Activated naive CD4-positive, alpha-beta T cell treated with anti-CD3 and anti-CD28 coated beads, Interleukin-2, amount 50 U/mL, for 24 hours (primary cell): ENCODE data around the gene PTK7.

ENCODE experiments used
- H3K27ac Mint-ChIP-seq: one replicate; pipeline ENCODE4 v1.8.0; 2021; ENCODE audit warnings: mild to moderate bottlenecking, mixed read lengths
- H3K27me3 Mint-ChIP-seq: one replicate; pipeline ENCODE4 v1.8.0; 2021; ENCODE audit warnings: mixed read lengths
- H3K36me3 Mint-ChIP-seq: one replicate; pipeline ENCODE4 v1.8.0; 2021; ENCODE audit warnings: mixed read lengths
- H3K4me1 Mint-ChIP-seq: one replicate; pipeline ENCODE4 v1.8.0; 2021; ENCODE audit warnings: mixed read lengths
- H3K4me3 Mint-ChIP-seq: one replicate; pipeline ENCODE4 v1.8.0; 2021; ENCODE audit warnings: mild to moderate bottlenecking, mixed read lengths
- H3K9me3 Mint-ChIP-seq: one replicate; pipeline ENCODE4 v1.8.0; 2021; ENCODE audit warnings: mixed read lengths

The PTK7 gene

DNA sequence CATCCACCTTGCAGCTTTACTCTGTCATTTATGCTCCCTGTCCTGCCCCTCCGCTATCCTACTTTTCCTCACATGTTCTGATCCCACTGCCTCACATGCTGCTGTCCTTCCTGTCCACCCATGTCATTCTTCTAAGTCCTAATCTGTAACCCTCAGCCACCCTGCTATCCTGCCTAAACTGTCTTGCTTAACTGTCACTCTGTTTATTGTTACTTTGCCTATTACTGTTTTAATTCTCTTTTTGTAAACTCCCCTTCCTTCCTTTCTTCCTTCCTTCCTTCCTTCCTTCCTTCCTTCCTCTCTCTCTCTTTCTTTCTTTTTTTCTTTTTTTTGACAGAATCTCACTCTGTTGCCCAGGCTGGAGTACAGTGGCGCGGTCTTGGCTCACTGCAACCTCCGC lies 107.3 kb downstream of the PTK7 start:
- H3K4me1 Mint-ChIP-seq = peaks cover 64% of the 10 kb centered on the region
- H3K36me3 Mint-ChIP-seq = peaks cover 1% of the 10 kb centered on the region
- H3K27ac Mint-ChIP-seq = peak overlapping the region; percentile 88
- no peaks in the 10 kb centered on the region for H3K27me3 Mint-ChIP-seq
- H3K9me3 Mint-ChIP-seq = no peaks in the 10 kb centered on the region
- peak overlapping the region; percentile 95 for H3K4me3 Mint-ChIP-seq

DNA sequence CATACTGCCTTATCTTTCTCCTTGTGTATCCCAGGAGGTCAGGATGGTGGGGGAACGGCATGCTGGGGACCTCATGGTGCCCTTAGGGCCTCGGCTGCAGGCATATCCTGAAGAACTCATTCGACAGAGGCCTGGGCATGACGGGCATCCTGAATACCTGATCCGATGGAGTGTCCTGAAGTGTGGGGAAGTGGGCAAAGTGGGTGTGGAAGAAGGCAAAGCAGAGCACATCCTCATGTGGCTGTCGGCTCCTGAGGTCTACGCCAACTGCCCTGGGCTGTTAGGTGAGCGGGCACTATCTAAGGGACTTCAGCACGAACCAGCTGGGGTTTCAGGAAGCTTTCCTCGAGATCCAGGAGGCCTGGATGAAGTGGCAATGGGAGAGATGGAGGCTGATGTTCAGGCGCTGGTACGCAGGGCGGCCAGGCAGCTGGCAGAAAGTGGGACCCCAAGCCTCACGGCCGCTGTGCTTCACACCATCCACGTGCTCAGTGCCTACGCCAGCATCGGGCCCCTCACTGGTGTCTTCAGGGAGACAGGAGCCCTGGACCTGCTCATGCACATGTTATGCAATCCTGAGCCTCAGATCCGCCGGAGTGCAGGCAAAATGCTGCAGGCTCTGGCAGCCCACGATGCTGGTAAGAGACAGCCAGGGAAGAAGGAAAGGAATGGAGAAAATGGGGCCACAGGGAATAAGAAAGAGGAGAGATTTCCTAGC lies 108.3 kb downstream of the PTK7 start:
- Mint-ChIP-seq H3K4me1 (peaks cover 67% of the 10 kb centered on the region), H3K27ac (peak overlapping the region; percentile 77), H3K9me3 (no peaks in the 10 kb centered on the region), H3K36me3 (peaks cover 1% of the 10 kb centered on the region), H3K4me3 (peak overlapping the region; percentile 34), H3K27me3 (no peaks in the 10 kb centered on the region)

GRCh38 chr6:43185391-43185985 lies 109.4 kb downstream of the PTK7 start:
- no peaks in the 10 kb centered on the region for H3K27me3 Mint-ChIP-seq
- H3K36me3 Mint-ChIP-seq = peaks cover 4% of the 10 kb centered on the region
- H3K4me3 Mint-ChIP-seq = peak overlapping the region; percentile 49
- no peaks in the 10 kb centered on the region for H3K9me3 Mint-ChIP-seq
- peak overlapping the region; percentile 82 for H3K27ac Mint-ChIP-seq
- H3K4me1 Mint-ChIP-seq = peaks cover 73% of the 10 kb centered on the region

GRCh38 chr6:43186019-43186418 lies 109.9 kb downstream of the PTK7 start:
- no peaks in the 10 kb centered on the region for H3K27me3 Mint-ChIP-seq
- H3K4me3 Mint-ChIP-seq = no peak overlapping the region
- H3K9me3 Mint-ChIP-seq = no peaks in the 10 kb centered on the region
- H3K4me1 Mint-ChIP-seq = peaks cover 76% of the 10 kb centered on the region
- H3K27ac Mint-ChIP-seq = peak overlapping the region; percentile 52
- peaks cover 4% of the 10 kb centered on the region for H3K36me3 Mint-ChIP-seq

DNA sequence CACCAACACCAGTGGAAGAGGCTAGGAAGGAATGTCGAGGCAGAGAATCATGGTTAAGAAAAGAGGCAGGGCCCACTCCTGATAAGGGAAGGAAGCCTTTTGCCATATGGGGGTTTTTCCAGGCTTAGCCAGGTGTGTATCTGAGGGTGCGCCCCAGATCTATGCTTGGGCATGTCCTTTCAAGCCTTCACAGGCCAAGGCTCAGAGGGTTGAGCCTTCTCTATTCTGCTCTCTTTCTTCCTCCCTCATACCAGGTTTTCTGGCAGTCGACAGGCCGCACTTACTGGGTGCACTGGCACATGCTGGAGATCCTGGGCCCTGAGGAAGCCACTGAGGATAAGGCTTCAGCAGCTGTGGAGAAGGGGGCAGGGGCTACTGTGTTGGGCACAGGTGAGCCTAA lies 110.6 kb downstream of the PTK7 start:
- no peak overlapping the region for H3K4me3 Mint-ChIP-seq
- no peaks in the 10 kb centered on the region for H3K9me3 Mint-ChIP-seq
- H3K27ac Mint-ChIP-seq = peak overlapping the region; percentile 52

GRCh38 chr6:43187821-43188220 lies 111.7 kb downstream of the PTK7 start:
- H3K9me3 Mint-ChIP-seq = no peaks in the 10 kb centered on the region
- peaks cover 7% of the 10 kb centered on the region for H3K36me3 Mint-ChIP-seq
- no peaks in the 10 kb centered on the region for H3K27me3 Mint-ChIP-seq
- H3K27ac Mint-ChIP-seq = no peak overlapping the region
- peaks cover 66% of the 10 kb centered on the region for H3K4me1 Mint-ChIP-seq
- H3K4me3 Mint-ChIP-seq = no peak overlapping the region

More for the DNA sequence above, 110.6 kb downstream of the PTK7 start:
- Mint-ChIP-seq H3K36me3 (peaks cover 4% of the 10 kb centered on the region), H3K4me1 (peaks cover 69% of the 10 kb centered on the region), H3K27me3 (no peaks in the 10 kb centered on the region)

DNA sequence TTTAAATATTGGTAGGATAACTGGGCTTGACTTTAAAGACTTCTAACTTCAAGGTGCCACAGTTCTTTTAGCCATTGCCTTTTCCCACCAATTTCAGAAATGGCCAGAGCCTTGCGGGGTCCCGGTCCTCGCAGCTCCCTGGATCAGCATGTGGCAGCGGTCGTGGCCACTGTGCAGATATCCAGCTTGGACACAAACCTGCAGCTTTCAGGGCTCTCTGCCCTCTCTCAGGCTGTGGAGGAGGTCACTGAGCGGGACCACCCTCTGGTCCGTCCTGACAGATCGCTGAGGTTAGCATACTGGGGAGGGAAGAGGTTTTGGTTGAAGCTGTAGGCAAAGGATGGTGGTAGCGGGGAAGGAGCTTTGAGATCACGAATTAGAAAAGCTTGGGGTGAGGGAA lies 112.3 kb downstream of the PTK7 start:
- Mint-ChIP-seq H3K27me3 (no peaks in the 10 kb centered on the region), H3K4me3 (no peak overlapping the region), H3K9me3 (no peaks in the 10 kb centered on the region), H3K4me1 (peaks cover 65% of the 10 kb centered on the region), H3K36me3 (peaks cover 11% of the 10 kb centered on the region), H3K27ac (peak overlapping the region; percentile 8)

DNA sequence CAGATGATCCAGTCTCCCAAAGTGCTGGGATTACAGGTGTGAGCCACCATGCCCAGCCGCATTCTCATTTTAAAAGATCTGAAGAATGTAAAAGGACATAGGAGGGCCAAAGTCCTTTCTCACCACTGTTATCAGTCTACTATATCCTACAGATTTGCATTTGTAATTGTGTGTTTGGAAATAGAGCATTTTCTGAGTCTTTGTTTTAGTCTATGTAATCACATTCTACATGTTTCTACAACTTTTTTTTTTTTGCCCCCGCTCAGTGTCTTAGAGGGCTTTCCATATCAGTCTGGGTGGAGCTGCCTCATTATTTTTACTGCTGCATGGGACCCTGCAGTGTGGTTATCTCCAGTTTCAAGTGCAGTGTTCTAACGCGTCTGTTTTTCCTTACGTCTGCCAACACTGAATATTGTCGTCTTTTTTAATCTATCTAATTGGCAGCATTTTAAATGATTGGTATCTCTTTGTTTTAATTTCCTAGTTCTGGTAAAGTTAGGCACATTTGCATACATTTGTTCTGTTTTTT lies 113.7 kb downstream of the PTK7 start:
- peaks cover 13% of the 10 kb centered on the region for H3K36me3 Mint-ChIP-seq
- H3K4me3 Mint-ChIP-seq = no peak overlapping the region
- H3K27ac Mint-ChIP-seq = no peak overlapping the region
- no peaks in the 10 kb centered on the region for H3K9me3 Mint-ChIP-seq
- no peaks in the 10 kb centered on the region for H3K27me3 Mint-ChIP-seq
- H3K4me1 Mint-ChIP-seq = peaks cover 51% of the 10 kb centered on the region

DNA sequence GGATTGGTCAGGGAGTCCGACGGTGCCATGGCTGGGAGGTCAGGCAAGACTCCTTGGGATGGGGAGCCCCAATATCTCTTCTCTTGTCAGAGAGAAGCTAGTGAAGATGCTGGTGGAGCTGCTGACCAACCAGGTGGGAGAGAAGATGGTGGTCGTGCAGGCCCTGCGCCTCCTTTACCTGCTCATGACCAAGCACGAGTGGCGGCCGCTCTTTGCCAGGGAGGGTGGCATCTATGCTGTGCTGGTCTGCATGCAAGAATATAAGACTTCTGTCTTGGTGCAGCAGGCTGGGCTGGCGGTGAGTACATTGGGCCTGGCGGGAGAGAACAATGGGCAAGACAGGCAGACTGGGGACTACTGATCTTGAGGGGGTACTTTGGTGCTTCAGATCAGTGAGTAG lies 116.8 kb downstream of the PTK7 start:
- H3K36me3 Mint-ChIP-seq = peaks cover 14% of the 10 kb centered on the region

DNA sequence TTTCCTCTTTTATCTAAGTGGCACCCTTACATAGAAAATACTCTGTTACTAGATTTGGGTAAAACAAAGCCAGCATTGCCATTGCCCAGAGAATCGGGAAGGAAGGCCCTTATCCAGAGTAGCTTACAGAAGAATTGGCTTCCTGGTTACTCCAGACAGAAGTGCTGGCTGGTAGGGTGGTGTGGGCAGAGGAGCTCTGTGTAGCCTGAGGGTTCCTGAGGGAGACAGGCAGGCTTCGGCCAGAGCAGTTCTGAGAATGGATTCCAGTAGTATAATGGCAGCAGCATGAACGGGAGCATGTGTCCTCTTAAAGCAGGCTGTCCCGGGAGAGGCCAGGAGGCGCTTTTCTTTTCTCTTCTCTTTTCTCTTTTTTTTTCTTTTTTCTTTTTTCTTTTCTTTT lies 117.8 kb downstream of the PTK7 start:
- no peaks in the 10 kb centered on the region for H3K27me3 Mint-ChIP-seq
- H3K4me1 Mint-ChIP-seq = peaks cover 19% of the 10 kb centered on the region
- H3K27ac Mint-ChIP-seq = no peak overlapping the region
- peaks cover 14% of the 10 kb centered on the region for H3K36me3 Mint-ChIP-seq
- H3K9me3 Mint-ChIP-seq = no peaks in the 10 kb centered on the region
- H3K4me3 Mint-ChIP-seq = no peak overlapping the region

More for the DNA sequence above, 116.8 kb downstream of the PTK7 start:
- Mint-ChIP-seq H3K27me3 (no peaks in the 10 kb centered on the region), H3K9me3 (no peaks in the 10 kb centered on the region), H3K27ac (peak overlapping the region; percentile 23), H3K4me3 (no peak overlapping the region), H3K4me1 (peaks cover 24% of the 10 kb centered on the region)

GRCh38 chr6:43196337-43196736 lies 120.2 kb downstream of the PTK7 start:
- Mint-ChIP-seq H3K27ac (no peak overlapping the region), H3K4me3 (no peak overlapping the region), H3K27me3 (no peaks in the 10 kb centered on the region), H3K9me3 (no peaks in the 10 kb centered on the region), H3K4me1 (peaks cover 8% of the 10 kb centered on the region), H3K36me3 (peaks cover 13% of the 10 kb centered on the region)

DNA sequence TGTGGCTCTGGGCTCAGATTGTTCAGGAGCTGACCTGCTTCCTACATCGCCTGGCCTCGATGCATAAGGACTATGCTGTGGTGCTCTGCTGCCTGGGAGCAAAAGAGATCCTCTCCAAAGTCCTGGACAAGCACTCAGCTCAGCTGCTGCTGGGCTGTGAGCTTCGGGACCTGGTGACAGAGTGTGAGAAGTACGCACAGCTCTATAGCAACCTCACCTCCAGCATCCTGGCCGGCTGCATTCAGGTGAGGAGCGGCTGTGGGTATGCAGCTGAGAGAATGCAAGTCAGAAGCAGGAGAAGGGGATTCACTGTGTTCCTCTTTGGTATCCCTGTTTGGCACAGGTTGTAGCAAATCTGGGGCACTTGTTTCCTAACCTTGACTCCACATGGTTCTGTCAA lies 123.8 kb downstream of the PTK7 start:
- H3K4me1 Mint-ChIP-seq = no peaks in the 10 kb centered on the region
- H3K4me3 Mint-ChIP-seq = no peak overlapping the region
- H3K36me3 Mint-ChIP-seq = peaks cover 6% of the 10 kb centered on the region
- H3K27me3 Mint-ChIP-seq = no peaks in the 10 kb centered on the region
- H3K9me3 Mint-ChIP-seq = no peaks in the 10 kb centered on the region
- H3K27ac Mint-ChIP-seq = peak overlapping the region; percentile 73

DNA sequence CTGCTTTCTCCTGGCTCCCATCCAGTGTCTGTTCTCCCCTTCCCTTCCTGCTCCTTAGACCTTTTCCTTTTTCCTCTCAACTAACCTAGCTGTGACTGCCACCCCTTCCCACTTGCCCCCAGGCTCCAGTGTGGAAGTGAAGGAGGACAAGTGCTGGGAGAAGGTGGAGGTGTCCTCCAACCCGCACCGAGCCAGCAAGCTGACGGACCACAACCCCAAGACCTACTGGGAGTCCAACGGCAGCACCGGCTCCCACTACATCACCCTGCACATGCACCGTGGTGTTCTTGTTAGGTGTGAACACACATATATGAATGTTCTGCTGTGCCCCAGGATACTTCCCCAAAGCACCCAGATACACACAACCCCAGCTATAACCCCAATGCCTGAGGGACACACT lies 124.4 kb downstream of the PTK7 start:
- peaks cover 7% of the 10 kb centered on the region for H3K36me3 Mint-ChIP-seq
- H3K27ac Mint-ChIP-seq = peak overlapping the region; percentile 61
- H3K4me1 Mint-ChIP-seq = no peaks in the 10 kb centered on the region
- no peak overlapping the region for H3K4me3 Mint-ChIP-seq
- H3K9me3 Mint-ChIP-seq = no peaks in the 10 kb centered on the region
- H3K27me3 Mint-ChIP-seq = no peaks in the 10 kb centered on the region

- H3K9me3 Mint-ChIP-seq = no peaks in the 10 kb centered on the region
- peak overlapping the region; percentile 72 for H3K27ac Mint-ChIP-seq
- no peaks in the 10 kb centered on the region for H3K27me3 Mint-ChIP-seq
- H3K4me1 Mint-ChIP-seq = no peaks in the 10 kb centered on the region
- peaks cover 10% of the 10 kb centered on the region for H3K36me3 Mint-ChIP-seq
- no peak overlapping the region for H3K4me3 Mint-ChIP-seq
Observed at GRCh38 chr6:43202451-43202850, 126.3 kb downstream of the PTK7 start.

- Mint-ChIP-seq H3K27ac (no peak overlapping the region), H3K4me1 (no peaks in the 10 kb centered on the region), H3K4me3 (no peak overlapping the region), H3K27me3 (no peaks in the 10 kb centered on the region), H3K36me3 (peaks cover 10% of the 10 kb centered on the region), H3K9me3 (no peaks in the 10 kb centered on the region)
Observed at GRCh38 chr6:43203029-43203717, 127.1 kb downstream of the PTK7 start.

DNA sequence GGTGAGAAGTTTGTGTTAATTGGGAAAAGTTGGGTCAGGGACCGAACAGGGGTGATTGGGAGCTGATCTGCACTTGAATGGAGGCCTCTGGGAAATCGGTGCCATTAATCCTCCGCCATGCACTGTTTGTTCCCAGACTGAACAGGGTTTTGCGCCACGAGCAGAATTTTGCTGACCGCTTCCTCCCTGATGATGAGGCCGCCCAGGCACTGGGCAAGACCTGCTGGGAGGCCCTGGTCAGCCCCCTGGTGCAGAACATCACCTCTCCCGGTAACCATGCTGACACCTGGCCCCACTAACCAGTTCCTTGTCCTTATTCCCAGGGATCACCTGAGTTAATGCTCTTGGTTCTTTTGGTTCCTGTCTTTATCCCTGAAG lies 127.6 kb downstream of the PTK7 start:
- H3K27ac Mint-ChIP-seq = no peak overlapping the region
- no peaks in the 10 kb centered on the region for H3K4me1 Mint-ChIP-seq
- no peaks in the 10 kb centered on the region for H3K9me3 Mint-ChIP-seq
- H3K36me3 Mint-ChIP-seq = peaks cover 10% of the 10 kb centered on the region
- no peaks in the 10 kb centered on the region for H3K27me3 Mint-ChIP-seq
- H3K4me3 Mint-ChIP-seq = no peak overlapping the region
